ENCODE results near the gene EFNB3.

DNA sequence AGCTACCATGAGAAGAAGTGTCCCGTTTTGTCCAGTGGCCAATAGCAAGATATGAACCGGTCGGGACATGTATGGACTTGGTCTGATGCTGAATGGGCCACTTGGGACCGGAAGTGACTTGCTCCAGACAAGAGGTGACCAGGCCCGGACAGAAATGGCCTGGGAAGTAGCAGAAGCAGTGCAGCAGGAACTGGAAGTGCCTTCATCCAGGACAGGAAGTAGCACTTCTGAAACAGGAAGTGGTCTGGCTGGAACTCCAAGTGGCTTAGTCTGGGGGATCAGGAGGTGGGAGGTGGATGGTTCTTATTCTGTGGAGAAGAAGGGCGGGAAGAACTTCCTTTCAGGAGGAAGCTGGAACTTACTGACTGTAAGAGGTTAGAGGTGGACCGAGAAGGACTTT is 5.3 kb downstream of the EFNB3 start:
- TF ChIP-seq POLR2A (IDR thresholded peaks at IDR 0.05), result no peak
- TF ChIP-seq, protein P1, sequence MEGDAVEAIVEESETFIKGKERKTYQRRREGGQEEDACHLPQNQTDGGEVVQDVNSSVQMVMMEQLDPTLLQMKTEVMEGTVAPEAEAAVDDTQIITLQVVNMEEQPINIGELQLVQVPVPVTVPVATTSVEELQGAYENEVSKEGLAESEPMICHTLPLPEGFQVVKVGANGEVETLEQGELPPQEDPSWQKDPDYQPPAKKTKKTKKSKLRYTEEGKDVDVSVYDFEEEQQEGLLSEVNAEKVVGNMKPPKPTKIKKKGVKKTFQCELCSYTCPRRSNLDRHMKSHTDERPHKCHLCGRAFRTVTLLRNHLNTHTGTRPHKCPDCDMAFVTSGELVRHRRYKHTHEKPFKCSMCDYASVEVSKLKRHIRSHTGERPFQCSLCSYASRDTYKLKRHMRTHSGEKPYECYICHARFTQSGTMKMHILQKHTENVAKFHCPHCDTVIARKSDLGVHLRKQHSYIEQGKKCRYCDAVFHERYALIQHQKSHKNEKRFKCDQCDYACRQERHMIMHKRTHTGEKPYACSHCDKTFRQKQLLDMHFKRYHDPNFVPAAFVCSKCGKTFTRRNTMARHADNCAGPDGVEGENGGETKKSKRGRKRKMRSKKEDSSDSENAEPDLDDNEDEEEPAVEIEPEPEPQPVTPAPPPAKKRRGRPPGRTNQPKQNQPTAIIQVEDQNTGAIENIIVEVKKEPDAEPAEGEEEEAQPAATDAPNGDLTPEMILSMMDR (IDR thresholded peaks at IDR 0.05), result no peak
